Measurements from ENCODE around the gene CMIP.

DNA sequence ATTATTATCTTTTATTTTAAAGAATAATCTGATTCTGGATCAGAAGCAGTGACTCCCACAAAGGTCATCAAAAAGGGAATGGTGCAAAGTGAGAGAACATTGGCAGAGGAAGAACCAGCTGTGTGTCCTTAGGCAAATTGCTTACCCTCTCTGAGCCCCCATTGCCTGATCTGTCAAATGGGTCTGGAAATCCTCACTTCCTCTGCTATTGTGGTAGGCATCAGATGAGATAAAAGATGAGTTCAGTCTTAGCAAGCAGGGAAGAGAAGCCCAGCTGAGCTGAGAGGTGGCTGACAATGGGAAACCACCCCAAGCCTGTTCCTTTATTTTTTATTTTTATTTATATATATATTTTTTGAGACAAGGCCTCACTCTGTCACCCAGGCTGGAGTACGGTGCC, 310.2 kb downstream of the CMIP start:
- no peak for TF ChIP-seq POLR2A (IDR thresholded peaks at IDR 0.05)
- TF ChIP-seq, protein P1, sequence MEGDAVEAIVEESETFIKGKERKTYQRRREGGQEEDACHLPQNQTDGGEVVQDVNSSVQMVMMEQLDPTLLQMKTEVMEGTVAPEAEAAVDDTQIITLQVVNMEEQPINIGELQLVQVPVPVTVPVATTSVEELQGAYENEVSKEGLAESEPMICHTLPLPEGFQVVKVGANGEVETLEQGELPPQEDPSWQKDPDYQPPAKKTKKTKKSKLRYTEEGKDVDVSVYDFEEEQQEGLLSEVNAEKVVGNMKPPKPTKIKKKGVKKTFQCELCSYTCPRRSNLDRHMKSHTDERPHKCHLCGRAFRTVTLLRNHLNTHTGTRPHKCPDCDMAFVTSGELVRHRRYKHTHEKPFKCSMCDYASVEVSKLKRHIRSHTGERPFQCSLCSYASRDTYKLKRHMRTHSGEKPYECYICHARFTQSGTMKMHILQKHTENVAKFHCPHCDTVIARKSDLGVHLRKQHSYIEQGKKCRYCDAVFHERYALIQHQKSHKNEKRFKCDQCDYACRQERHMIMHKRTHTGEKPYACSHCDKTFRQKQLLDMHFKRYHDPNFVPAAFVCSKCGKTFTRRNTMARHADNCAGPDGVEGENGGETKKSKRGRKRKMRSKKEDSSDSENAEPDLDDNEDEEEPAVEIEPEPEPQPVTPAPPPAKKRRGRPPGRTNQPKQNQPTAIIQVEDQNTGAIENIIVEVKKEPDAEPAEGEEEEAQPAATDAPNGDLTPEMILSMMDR (IDR thresholded peaks at IDR 0.05) = no peak

Measured in right lobe of liver (tissue), 4 donors.